Upper lobe of left lung (tissue), 4 donors: ENCODE measurements around the gene CYLD.

Source experiments
- CTCF ChIP-seq, 6 experiments: fragments of 450-650 bp in 4 of 6; fragments of 200-600 bp in 2 of 6; sonication (generic) in 2 of 6; IDR thresholded peaks; one replicate each; pipeline ENCODE4 v1.5.1; 2016 to 2019; ENCODE audit warnings: antibody characterized with exemption in 6 of 6
- EP300 ChIP-seq, 4 donors: sonication (generic); formaldehyde crosslinking; IDR thresholded peaks; one replicate each; pipeline ENCODE4 v1.5.1; 2017; ENCODE audit warnings: antibody characterized with exemption in 4 of 4, control low read depth in 2 of 4
- POLR2A ChIP-seq, 4 donors: fragments of 450-650 bp; IDR thresholded peaks; one replicate each; pipeline ENCODE4 v1.5.1; 2016 to 2017; ENCODE audit warnings: antibody characterized with exemption in 4 of 4, mild to moderate bottlenecking in 2 of 4

GRCh38 chr16:50704245-50704644 lies 37.6 kb upstream of the CYLD start:
- no peak for TF ChIP-seq CTCF (IDR thresholded peaks at IDR 0.05)
- TF ChIP-seq EP300 (IDR thresholded peaks at IDR 0.05) = no peak
- no peak for TF ChIP-seq POLR2A (IDR thresholded peaks at IDR 0.05)
